Measurements from ENCODE around the gene DLG2. TPM values are rescaled to one million over a fixed set of nuclear protein-coding genes. Genes with fewer than 3 reads are reported as not detected.

DLG2 gene
- total RNA-seq, 1 donor from 2014 or later: 1.8 TPM

- Mint-ChIP-seq H3K27me3 (ENCODE audit: low read depth, unreplicated experiment) (peaks cover 2% of the 10 kb centered on the region), H3K4me1 (ENCODE audit: low read depth, unreplicated experiment) (peaks cover 2% of the 10 kb centered on the region), H3K36me3 (ENCODE audit: low read depth, unreplicated experiment) (no peaks in the 10 kb centered on the region), H3K9me3 (ENCODE audit: unreplicated experiment) (peaks cover 4% of the 10 kb centered on the region), H3K4me3 (ENCODE audit: unreplicated experiment) (no peak overlapping the region), H3K27ac (ENCODE audit: unreplicated experiment) (no peak overlapping the region)
- Histone ChIP-seq H3K27ac (ENCODE audit: low read depth, low read length) (no peak overlapping the region), H4K20me1 (ENCODE audit: insufficient read depth, low read length) (no peaks in the 10 kb centered on the region), H3K9me3 (ENCODE audit: insufficient read depth, low read depth, low read length) (no peaks in the 10 kb centered on the region), H3K27me3 (ENCODE audit: insufficient read depth, low read length) (no peaks in the 10 kb centered on the region), H2AFZ (ENCODE audit: low read depth, low read length) (no peak overlapping the region), H3K4me2 (ENCODE audit: low read length) (no peak overlapping the region), H3K79me2 (ENCODE audit: insufficient read depth, low read length) (no peaks in the 10 kb centered on the region), H3K4me3 (ENCODE audit: insufficient read depth, low read depth, low read length) (no peak overlapping the region), H3K36me3 (ENCODE audit: insufficient read depth, low read length) (no peaks in the 10 kb centered on the region), H3K9ac (ENCODE audit: low read length) (no peak overlapping the region), H3K4me1 (ENCODE audit: insufficient read depth, low read length) (no peaks in the 10 kb centered on the region)
- DNase-seq (ENCODE audit: low read depth): no peak
- no peak for FAIRE-seq
- no peak for TF ChIP-seq CTCF (IDR thresholded peaks at IDR 0.05; ENCODE audit: insufficient read depth, low read depth, low read length)
- TF ChIP-seq EZH2 (IDR thresholded peaks at IDR 0.05; ENCODE audit: insufficient read depth, low read length): no peak
These were observed 2104.2 kb downstream of the DLG2 start for GRCh38 chr11:83522911-83523310.

- H3K27ac ChIP-seq (ENCODE audit: low read depth, low read length): no peak overlapping the region
- H3K4me1 ChIP-seq (ENCODE audit: insufficient read depth, low read length): no peaks in the 10 kb centered on the region
- no peak overlapping the region for H3K4me3 ChIP-seq (ENCODE audit: insufficient read depth, low read depth, low read length)
- no peaks in the 10 kb centered on the region for H3K36me3 ChIP-seq (ENCODE audit: insufficient read depth, low read length)
- peak; percentile 3 for TF ChIP-seq CTCF (IDR thresholded peaks at IDR 0.05; ENCODE audit: insufficient read depth, low read depth, low read length)
- TF ChIP-seq EZH2 (IDR thresholded peaks at IDR 0.05; ENCODE audit: insufficient read depth, low read length): no peak
- H3K36me3 Mint-ChIP-seq (ENCODE audit: low read depth, unreplicated experiment): no peaks in the 10 kb centered on the region
- no peak overlapping the region for H3K9ac ChIP-seq (ENCODE audit: low read length)
- H3K79me2 ChIP-seq (ENCODE audit: insufficient read depth, low read length): no peaks in the 10 kb centered on the region
- peaks cover 2% of the 10 kb centered on the region for H3K27me3 Mint-ChIP-seq (ENCODE audit: low read depth, unreplicated experiment)
- no peaks in the 10 kb centered on the region for H3K9me3 ChIP-seq (ENCODE audit: insufficient read depth, low read depth, low read length)
- no peak overlapping the region for H3K4me3 Mint-ChIP-seq (ENCODE audit: unreplicated experiment)
- no peaks in the 10 kb centered on the region for H3K27me3 ChIP-seq (ENCODE audit: insufficient read depth, low read length)
- H4K20me1 ChIP-seq (ENCODE audit: insufficient read depth, low read length): no peaks in the 10 kb centered on the region
- H3K27ac Mint-ChIP-seq (ENCODE audit: unreplicated experiment): no peak overlapping the region
- H2AFZ ChIP-seq (ENCODE audit: low read depth, low read length): no peak overlapping the region
- H3K9me3 Mint-ChIP-seq (ENCODE audit: unreplicated experiment): peaks cover 4% of the 10 kb centered on the region
- DNase-seq (ENCODE audit: low read depth): no peak
- H3K4me2 ChIP-seq (ENCODE audit: low read length): no peak overlapping the region
- FAIRE-seq: no peak
- peaks cover 2% of the 10 kb centered on the region for H3K4me1 Mint-ChIP-seq (ENCODE audit: low read depth, unreplicated experiment)
These were observed 2105.2 kb downstream of the DLG2 start for GRCh38 chr11:83521647-83522596.

- Histone ChIP-seq H3K79me2 (ENCODE audit: insufficient read depth, low read length) (no peaks in the 10 kb centered on the region), H3K4me2 (ENCODE audit: low read length) (no peak overlapping the region), H3K36me3 (ENCODE audit: insufficient read depth, low read length) (no peaks in the 10 kb centered on the region), H3K4me1 (ENCODE audit: insufficient read depth, low read length) (no peaks in the 10 kb centered on the region), H3K27ac (ENCODE audit: low read depth, low read length) (no peak overlapping the region), H3K4me3 (ENCODE audit: insufficient read depth, low read depth, low read length) (no peak overlapping the region), H3K9me3 (ENCODE audit: insufficient read depth, low read depth, low read length) (no peaks in the 10 kb centered on the region), H4K20me1 (ENCODE audit: insufficient read depth, low read length) (no peaks in the 10 kb centered on the region), H3K9ac (ENCODE audit: low read length) (no peak overlapping the region), H3K27me3 (ENCODE audit: insufficient read depth, low read length) (no peaks in the 10 kb centered on the region), H2AFZ (ENCODE audit: low read depth, low read length) (no peak overlapping the region)
- Mint-ChIP-seq H3K9me3 (ENCODE audit: unreplicated experiment) (peaks cover 4% of the 10 kb centered on the region), H3K27ac (ENCODE audit: unreplicated experiment) (no peak overlapping the region), H3K4me1 (ENCODE audit: low read depth, unreplicated experiment) (no peaks in the 10 kb centered on the region), H3K4me3 (ENCODE audit: unreplicated experiment) (no peak overlapping the region), H3K36me3 (ENCODE audit: low read depth, unreplicated experiment) (no peaks in the 10 kb centered on the region), H3K27me3 (ENCODE audit: low read depth, unreplicated experiment) (no peaks in the 10 kb centered on the region)
- TF ChIP-seq CTCF (IDR thresholded peaks at IDR 0.05; ENCODE audit: insufficient read depth, low read depth, low read length) (no peak), EZH2 (IDR thresholded peaks at IDR 0.05; ENCODE audit: insufficient read depth, low read length) (no peak)
- DNase-seq (ENCODE audit: low read depth) (no peak), FAIRE-seq (no peak)
These were observed 2106.3 kb downstream of the DLG2 start for GRCh38 chr11:83520849-83521248.
